ENCODE results near the gene DNHD1.

DNA sequence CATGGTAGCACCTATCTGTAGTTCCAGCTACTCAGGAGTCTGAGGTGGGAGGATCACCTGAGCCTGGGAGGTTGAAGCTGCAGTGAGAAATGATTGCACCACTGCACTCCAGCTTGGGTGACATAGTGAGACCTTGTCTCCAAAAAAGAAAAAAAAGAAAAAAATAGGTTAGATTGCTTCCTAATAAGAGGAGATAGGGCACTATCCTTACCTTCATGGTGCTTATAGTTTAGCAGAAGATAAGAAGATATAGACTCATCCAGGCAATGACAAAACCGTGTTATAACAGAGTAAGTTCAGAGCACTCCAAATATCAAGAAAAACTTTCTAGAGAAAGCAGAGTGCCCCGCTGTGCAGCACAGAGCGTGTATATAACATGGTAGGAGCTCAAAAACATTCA, 64.2 kb downstream of the DNHD1 start:
- TF ChIP-seq, protein P1, sequence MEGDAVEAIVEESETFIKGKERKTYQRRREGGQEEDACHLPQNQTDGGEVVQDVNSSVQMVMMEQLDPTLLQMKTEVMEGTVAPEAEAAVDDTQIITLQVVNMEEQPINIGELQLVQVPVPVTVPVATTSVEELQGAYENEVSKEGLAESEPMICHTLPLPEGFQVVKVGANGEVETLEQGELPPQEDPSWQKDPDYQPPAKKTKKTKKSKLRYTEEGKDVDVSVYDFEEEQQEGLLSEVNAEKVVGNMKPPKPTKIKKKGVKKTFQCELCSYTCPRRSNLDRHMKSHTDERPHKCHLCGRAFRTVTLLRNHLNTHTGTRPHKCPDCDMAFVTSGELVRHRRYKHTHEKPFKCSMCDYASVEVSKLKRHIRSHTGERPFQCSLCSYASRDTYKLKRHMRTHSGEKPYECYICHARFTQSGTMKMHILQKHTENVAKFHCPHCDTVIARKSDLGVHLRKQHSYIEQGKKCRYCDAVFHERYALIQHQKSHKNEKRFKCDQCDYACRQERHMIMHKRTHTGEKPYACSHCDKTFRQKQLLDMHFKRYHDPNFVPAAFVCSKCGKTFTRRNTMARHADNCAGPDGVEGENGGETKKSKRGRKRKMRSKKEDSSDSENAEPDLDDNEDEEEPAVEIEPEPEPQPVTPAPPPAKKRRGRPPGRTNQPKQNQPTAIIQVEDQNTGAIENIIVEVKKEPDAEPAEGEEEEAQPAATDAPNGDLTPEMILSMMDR (IDR thresholded peaks at IDR 0.05; ENCODE audit: insufficient read depth, low read length, poor library complexity, severe bottlenecking), result no peak
- TF ChIP-seq EZH2phosphoT487 (conservative IDR thresholded peaks at IDR 0.05; ENCODE audit: low read length), result no peak

All from SU-DHL-6 (cell line).